ENCODE measurements around the gene ENTPD1.

The ENTPD1 gene

GRCh38 chr10:95835911-95836310, 79.9 kb downstream of the ENTPD1 start:
- Histone ChIP-seq H3F3A (ENCODE audit: insufficient read depth) (peaks cover 65% of the 10 kb centered on the region), H3K4me2 (ENCODE audit: low read depth, low read length, poor library complexity, severe bottlenecking) (peak overlapping the region; percentile 62), H3K27me3 (ENCODE audit: low read length) (no peaks in the 10 kb centered on the region), H3K79me2 (ENCODE audit: insufficient read depth, low read length) (no peaks in the 10 kb centered on the region), H3K9me3 (ENCODE audit: insufficient read depth, low read length) (no peaks in the 10 kb centered on the region), H2AFZ (ENCODE audit: low read depth, low read length, severe bottlenecking) (no peak overlapping the region), H4K20me1 (ENCODE audit: low read depth, low read length) (no peaks in the 10 kb centered on the region), H3K4me3 (ENCODE audit: insufficient read depth, low read length, poor library complexity, severe bottlenecking) (no peak overlapping the region), H3K27ac (ENCODE audit: low read depth, low read length) (peak overlapping the region; percentile 96), H3K36me3 (ENCODE audit: low read length) (no peaks in the 10 kb centered on the region), H3K9me2 (replicated peaks; ENCODE audit: insufficient read depth, low read length) (no peaks in the 10 kb centered on the region), H3K9ac (ENCODE audit: low read length) (no peak overlapping the region)
- no peak for TF ChIP-seq CTCF (IDR thresholded peaks at IDR 0.05; ENCODE audit: insufficient read depth, low read length, poor library complexity, severe bottlenecking)
- TF ChIP-seq EZH2phosphoT487 (conservative IDR thresholded peaks at IDR 0.05; ENCODE audit: low read length) = no peak

GRCh38 chr10:95836610-95837355, 80.8 kb downstream of the ENTPD1 start:
- H3K9me2 ChIP-seq (replicated peaks; ENCODE audit: insufficient read depth, low read length) = no peaks in the 10 kb centered on the region

GRCh38 chr10:95837356-95837776, 81.4 kb downstream of the ENTPD1 start:
- Histone ChIP-seq H2AFZ (ENCODE audit: low read depth, low read length, severe bottlenecking) (peak overlapping the region; percentile 88), H3K9me3 (ENCODE audit: insufficient read depth, low read length) (no peaks in the 10 kb centered on the region), H4K20me1 (ENCODE audit: low read depth, low read length) (no peaks in the 10 kb centered on the region), H3K36me3 (ENCODE audit: low read length) (no peaks in the 10 kb centered on the region), H3K4me3 (ENCODE audit: insufficient read depth, low read length, poor library complexity, severe bottlenecking) (peak overlapping the region; percentile 37), H3K79me2 (ENCODE audit: insufficient read depth, low read length) (no peaks in the 10 kb centered on the region), H3K27ac (ENCODE audit: low read depth, low read length) (peak overlapping the region; percentile 96), H3K4me2 (ENCODE audit: low read depth, low read length, poor library complexity, severe bottlenecking) (peak overlapping the region; percentile 62), H3F3A (ENCODE audit: insufficient read depth) (peaks cover 58% of the 10 kb centered on the region), H3K27me3 (ENCODE audit: low read length) (no peaks in the 10 kb centered on the region), H3K9me2 (replicated peaks; ENCODE audit: insufficient read depth, low read length) (no peaks in the 10 kb centered on the region), H3K9ac (ENCODE audit: low read length) (peak overlapping the region; percentile 55)
- no peak for TF ChIP-seq CTCF (IDR thresholded peaks at IDR 0.05; ENCODE audit: insufficient read depth, low read length, poor library complexity, severe bottlenecking)
- no peak for TF ChIP-seq EZH2phosphoT487 (conservative IDR thresholded peaks at IDR 0.05; ENCODE audit: low read length)

More at GRCh38 chr10:95836610-95837355, 80.8 kb downstream of the ENTPD1 start:
- Histone ChIP-seq H3K79me2 (ENCODE audit: insufficient read depth, low read length) (no peaks in the 10 kb centered on the region), H3K9me3 (ENCODE audit: insufficient read depth, low read length) (no peaks in the 10 kb centered on the region), H3F3A (ENCODE audit: insufficient read depth) (peaks cover 64% of the 10 kb centered on the region), H2AFZ (ENCODE audit: low read depth, low read length, severe bottlenecking) (peak overlapping the region; percentile 88), H3K27ac (ENCODE audit: low read depth, low read length) (peak overlapping the region; percentile 96), H3K9ac (ENCODE audit: low read length) (peak overlapping the region; percentile 55), H4K20me1 (ENCODE audit: low read depth, low read length) (no peaks in the 10 kb centered on the region), H3K27me3 (ENCODE audit: low read length) (no peaks in the 10 kb centered on the region), H3K36me3 (ENCODE audit: low read length) (no peaks in the 10 kb centered on the region), H3K4me3 (ENCODE audit: insufficient read depth, low read length, poor library complexity, severe bottlenecking) (peak overlapping the region; percentile 37), H3K4me2 (ENCODE audit: low read depth, low read length, poor library complexity, severe bottlenecking) (peak overlapping the region; percentile 62)
- TF ChIP-seq EZH2phosphoT487 (conservative IDR thresholded peaks at IDR 0.05; ENCODE audit: low read length) (no peak), CTCF (IDR thresholded peaks at IDR 0.05; ENCODE audit: insufficient read depth, low read length, poor library complexity, severe bottlenecking) (no peak)

Measured in SU-DHL-6 (cell line).